Astrocyte of the spinal cord (primary cell): Measurements from ENCODE around the gene PPCS.
"Not testable (repeated sequence)": the region's sequence is repeated elsewhere in the genome, so short reads cannot be mapped to it uniquely, and the experiment has no call there.

Experiments
- DNase-seq: peaks from one replicate; pipeline ENCODE4 v3.0.0; 2011; ENCODE audit warnings: low read depth, low spot score
- H3K4me3 ChIP-seq: 2 replicates; pipeline ENCODE4 v1.5.1; 2011; ENCODE audit warnings: low read depth, mild to moderate bottlenecking, low read length, moderate library complexity
- CTCF ChIP-seq: IDR thresholded peaks from 2 replicates; pipeline ENCODE4 v1.5.1; 2012; ENCODE audit warnings: low read depth, mild to moderate bottlenecking, low read length, inconsistent platforms
- in situ Hi-C: cut with HindIII; loops from 2 replicates; pipeline ENCODE4 v1.10.0; 2017; ENCODE audit warnings: low sequenced_read_pairs

The PPCS gene

GRCh38 chr1:42462828-42463763, 6.8 kb downstream of the PPCS start, which contains the start of gene CCDC30:
CCDC30 (plus strand) TSS chr1:42463286; CDS start chr1:42480552, 17,266 bp downstream.
- no peak for TF ChIP-seq CTCF
- in situ Hi-C loops = no loop called here
- H3K4me3 ChIP-seq = peak within 1 kb of the TSS; percentile 73
- peak; percentile 99 for DNase-seq

- no peak for DNase-seq
- TF ChIP-seq CTCF = no peak
- peak overlapping the region; percentile 73 for H3K4me3 ChIP-seq
- in situ Hi-C loops = no loop called here
Observed at GRCh38 chr1:42463921-42464320, 7.6 kb downstream of the PPCS start.

GRCh38 chr1:42466030-42466429, 9.7 kb downstream of the PPCS start:
- H3K4me3 ChIP-seq = no peak overlapping the region
- no peak for TF ChIP-seq CTCF
- no peak for DNase-seq
- in situ Hi-C loops = no loop called here

- no peak for DNase-seq
- no peak for TF ChIP-seq CTCF
- H3K4me3 ChIP-seq = no peak overlapping the region
- in situ Hi-C loops = no loop called here
Observed at GRCh38 chr1:42469727-42470126, 13.4 kb downstream of the PPCS start.

- in situ Hi-C loops = no loop called here
- H3K4me3 ChIP-seq = no peak overlapping the region
- TF ChIP-seq CTCF = no peak
- no peak for DNase-seq
Observed at GRCh38 chr1:42476605-42477004, 20.3 kb downstream of the PPCS start.

GRCh38 chr1:42477354-42477753, 21.0 kb downstream of the PPCS start:
- in situ Hi-C loops, H3K4me3 ChIP-seq, DNase-seq: not testable (repeated sequence)

GRCh38 chr1:42477775-42478174, 21.4 kb downstream of the PPCS start:
- no peak for TF ChIP-seq CTCF
- no peak overlapping the region for H3K4me3 ChIP-seq
- no peak for DNase-seq
- in situ Hi-C loops = no loop called here
